Choroid plexus epithelial cell (primary cell): Measurements from ENCODE around the gene NEMP1.
A peak's percentile ranks its signal among the peaks of the same experiment; 100 is the strongest.

Experiments used
- DNase-seq: peaks from one replicate; pipeline ENCODE4 v3.0.0-alpha.2; 2010; ENCODE audit warnings: low read depth
- H3K4me3 ChIP-seq: 2 replicates; pipeline ENCODE4 v1.5.1; 2011; ENCODE audit warnings: low read depth, mild to moderate bottlenecking, control low read depth, low read length, moderate library complexity
- TF ChIP-seq, protein P1 (sequence below): conservative IDR thresholded peaks from 2 replicates; pipeline ENCODE4 v1.5.1; 2011; ENCODE audit warnings: low read depth, mild to moderate bottlenecking, control low read depth, inconsistent platforms, low read length, moderate library complexity

NEMP1 gene

DNA sequence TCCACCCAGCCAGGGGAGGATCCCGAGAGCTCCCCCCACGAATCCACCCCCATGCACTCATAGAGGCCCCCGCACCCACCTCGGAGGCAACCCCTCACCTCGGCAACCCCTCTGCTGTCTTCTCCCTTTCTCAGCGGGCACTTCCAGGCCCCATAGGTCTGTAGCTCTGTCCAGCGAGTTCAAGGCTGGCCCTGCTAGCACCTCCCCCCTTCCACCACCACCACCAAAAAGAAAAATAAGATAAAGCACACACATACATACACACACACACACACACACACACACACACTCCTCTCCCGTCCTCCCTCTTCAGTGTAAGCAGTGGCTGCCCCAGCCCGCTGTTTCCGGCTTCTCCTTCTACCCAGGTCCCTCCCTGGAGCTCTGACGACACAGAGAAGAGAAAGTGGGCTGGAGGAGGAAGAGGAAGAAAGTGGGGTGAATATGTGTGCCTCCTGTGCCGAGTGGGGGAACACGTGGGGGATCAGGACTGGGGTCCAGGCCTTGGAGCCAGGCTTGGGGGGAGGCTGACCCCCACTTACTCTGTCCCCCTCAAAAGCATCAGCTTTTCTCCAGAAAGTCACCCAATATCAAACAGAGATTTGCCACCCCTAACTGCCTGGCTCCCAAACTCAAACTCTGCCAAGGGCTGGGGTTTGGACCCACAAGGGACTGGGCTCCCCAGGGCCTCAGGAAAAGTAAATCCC is 32.6 kb upstream of the NEMP1 start, which contains the start of gene STAT6:
Gene STAT6, minus strand, starts transcription at position 332 of the 704 bp plus-strand sequence. CDS start 3,084 bp downstream, outside the sequence.
- H3K4me3 ChIP-seq, result peak within 1 kb of the TSS; percentile 87
- DNase-seq, result peak; percentile 95
- TF ChIP-seq, protein P1, sequence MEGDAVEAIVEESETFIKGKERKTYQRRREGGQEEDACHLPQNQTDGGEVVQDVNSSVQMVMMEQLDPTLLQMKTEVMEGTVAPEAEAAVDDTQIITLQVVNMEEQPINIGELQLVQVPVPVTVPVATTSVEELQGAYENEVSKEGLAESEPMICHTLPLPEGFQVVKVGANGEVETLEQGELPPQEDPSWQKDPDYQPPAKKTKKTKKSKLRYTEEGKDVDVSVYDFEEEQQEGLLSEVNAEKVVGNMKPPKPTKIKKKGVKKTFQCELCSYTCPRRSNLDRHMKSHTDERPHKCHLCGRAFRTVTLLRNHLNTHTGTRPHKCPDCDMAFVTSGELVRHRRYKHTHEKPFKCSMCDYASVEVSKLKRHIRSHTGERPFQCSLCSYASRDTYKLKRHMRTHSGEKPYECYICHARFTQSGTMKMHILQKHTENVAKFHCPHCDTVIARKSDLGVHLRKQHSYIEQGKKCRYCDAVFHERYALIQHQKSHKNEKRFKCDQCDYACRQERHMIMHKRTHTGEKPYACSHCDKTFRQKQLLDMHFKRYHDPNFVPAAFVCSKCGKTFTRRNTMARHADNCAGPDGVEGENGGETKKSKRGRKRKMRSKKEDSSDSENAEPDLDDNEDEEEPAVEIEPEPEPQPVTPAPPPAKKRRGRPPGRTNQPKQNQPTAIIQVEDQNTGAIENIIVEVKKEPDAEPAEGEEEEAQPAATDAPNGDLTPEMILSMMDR, result no peak

DNA sequence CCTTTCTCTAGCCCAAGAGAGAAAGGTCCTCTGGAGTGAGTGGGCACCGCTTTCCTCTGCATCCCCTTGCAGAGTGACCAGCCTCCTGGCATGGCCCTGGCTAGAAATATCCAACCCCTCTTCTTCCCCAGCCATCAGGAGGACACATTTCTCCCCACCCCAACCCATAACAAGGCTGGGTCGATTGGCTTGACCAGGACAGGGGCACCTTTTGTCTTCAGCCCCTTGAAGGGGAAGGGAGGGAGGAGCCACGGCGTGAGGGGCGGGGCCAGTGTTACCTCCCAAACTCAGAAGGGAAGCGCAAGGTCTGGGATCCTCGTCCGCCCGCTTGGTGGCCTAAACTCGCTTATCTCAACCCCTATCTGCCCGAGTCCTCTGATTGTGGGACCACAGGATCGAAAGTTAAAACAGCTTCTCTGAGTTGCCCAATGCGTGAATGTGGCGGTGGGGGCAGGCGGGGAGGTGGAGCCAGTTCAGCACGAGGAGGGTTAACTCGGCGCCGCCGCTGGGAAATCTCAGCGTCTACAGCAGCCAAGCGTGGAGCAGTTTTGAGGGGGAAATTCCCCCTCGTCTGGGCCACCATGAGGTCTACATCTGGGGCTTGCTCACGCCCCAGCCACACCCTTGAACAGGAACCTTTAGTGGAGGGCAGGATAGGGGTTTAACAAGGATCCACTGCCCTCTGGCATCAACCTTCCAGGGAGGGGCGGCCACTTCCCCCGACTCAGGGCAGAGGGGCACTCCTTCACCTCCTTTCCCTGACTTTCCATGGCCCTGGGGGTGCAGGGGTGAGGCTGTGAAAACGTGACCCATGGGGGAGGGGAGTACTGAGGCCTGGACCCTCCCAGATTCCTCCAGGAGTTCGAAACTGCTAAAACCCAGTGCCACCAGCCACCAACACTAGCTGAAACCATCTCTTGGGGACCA is 31.8 kb upstream of the NEMP1 start:
- DNase-seq, result peak; percentile 41
- H3K4me3 ChIP-seq, result peak overlapping the region; percentile 87
- TF ChIP-seq, protein P1, result no peak

DNA sequence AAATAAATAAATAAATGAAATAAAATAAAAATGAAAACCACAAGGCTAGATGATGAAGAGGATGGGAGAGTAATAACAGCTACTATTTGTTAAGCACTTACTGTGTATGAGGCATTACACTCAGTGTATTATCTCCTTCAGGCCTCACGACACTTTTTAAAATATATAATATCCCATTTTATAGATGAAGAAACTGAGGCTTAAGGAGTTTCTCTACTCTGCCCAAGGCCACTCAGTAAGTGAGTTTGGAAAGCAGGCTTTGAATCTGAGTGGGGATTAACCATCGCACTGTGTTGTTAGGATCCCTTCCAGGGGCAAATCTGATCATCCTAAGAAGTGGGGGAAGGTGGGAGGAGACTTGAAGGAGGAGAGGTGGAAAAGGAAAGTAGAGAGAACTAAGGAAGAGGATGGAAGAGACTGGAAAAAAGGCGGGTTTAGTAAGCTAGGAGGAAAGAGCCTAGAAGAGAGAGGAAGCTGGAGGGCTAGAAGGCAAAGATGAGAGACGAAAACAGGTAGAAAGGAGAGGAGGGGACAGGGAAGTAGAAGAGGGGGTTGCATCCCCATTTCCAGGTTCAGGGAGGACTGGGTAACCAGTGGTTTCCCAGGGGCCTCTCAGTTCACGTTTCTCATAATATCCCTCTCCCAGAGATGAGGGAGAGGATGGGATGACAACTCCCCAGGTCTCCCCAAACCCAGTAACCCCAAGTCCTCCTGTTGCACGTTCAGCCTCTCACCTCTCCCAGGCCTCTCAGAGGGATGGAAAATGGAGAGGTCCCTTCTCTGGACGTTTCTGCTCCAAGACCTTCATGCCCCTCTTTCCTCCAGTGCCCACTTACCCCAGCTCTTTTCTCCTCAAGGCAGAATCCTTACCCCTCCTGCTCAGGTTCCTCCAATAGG is 30.9 kb upstream of the NEMP1 start:
- H3K4me3 ChIP-seq, result peak overlapping the region; percentile 87
- no peak for DNase-seq
- TF ChIP-seq, protein P1, result no peak

DNA sequence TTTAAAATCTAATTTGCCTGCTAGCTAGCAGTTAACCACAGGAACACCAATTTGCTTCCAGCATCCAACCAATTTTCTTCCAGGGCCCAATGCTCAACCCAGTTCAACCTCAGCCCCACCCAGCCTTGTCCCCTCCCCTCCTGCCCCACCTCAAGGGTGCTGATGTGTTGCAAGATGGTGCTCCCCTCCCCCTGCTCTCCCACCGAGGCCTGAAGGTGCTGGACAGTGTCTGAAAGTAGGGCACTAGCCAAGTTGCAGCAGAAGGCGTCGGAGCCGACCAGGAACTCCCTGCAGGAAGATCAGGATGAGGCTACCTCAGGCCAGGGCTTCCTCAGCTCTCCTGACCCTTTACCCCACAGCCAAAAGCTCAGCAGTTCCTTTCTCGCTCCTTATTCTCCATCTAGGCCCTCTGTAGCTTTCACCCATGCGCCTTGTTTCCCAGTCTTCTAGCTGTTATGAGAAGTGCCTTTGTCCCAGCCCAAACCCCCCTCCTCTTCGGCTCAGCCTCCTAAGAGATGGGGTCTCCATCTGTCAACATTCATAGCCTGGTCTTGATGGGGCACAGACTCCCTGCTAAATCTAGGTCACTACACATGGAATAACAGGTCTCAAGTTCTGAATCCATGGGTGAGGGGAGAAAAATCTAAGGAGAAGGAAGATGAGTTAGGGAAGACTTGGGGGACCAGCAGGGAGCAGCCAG is 29.0 kb upstream of the NEMP1 start:
- no peak for DNase-seq
- H3K4me3 ChIP-seq, result no peak overlapping the region
- TF ChIP-seq, protein P1, result no peak

DNA sequence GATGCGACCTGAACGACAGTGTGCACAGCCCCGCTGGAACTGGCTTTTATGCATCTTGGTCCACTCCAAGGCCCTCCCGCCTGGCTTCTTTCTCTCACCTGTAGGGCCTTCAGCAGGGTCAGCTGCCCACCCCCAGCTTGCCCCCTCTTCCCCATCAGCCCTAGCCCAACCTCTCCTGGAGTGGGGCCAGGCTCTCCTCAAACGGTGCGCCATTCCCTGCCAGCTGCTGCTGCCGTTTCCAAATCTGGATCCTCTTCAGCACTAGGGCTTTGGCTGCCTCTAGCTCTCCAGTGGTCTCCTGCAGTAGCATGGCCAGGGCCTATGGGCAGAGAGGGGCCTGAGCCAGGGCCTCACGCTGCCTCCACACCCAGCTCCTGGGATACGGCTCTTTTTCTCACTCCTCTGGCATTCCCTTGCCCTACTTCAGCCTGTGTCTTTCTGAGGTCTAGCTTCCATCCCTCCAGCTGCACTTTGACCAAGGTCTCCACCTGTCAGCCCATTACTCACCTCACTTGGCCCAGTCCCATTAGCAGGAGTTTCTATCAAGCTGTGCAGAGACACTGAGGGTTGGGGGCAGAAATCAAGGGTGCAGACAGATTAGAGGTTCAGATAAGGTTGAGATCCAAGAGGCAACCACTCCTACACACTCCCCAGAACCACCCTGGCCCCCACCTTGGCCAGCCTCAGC is 27.6 kb upstream of the NEMP1 start:
- TF ChIP-seq, protein P1, result no peak
- no peak overlapping the region for H3K4me3 ChIP-seq
- DNase-seq, result no peak
